Effector memory CD4-positive, alpha-beta T cell (primary cell): ENCODE measurements around the gene CNTN3.

Source experiments
- DNase-seq, 3 donors: peaks; one replicate each; pipeline ENCODE4 v3.0.0-alpha.2; 2020
- H3K27ac ChIP-seq: 2 replicates; pipeline ENCODE4 v1.7.0; 2013; ENCODE audit warnings: mild to moderate bottlenecking, low read length, moderate library complexity; ENCODE audit not compliant: insufficient read depth, poor library complexity, severe bottlenecking
- H3K27me3 ChIP-seq: replicated peaks from 2 replicates; pipeline ENCODE4 v1.7.0; 2013; ENCODE audit warnings: mild to moderate bottlenecking, low read length; ENCODE audit not compliant: insufficient read depth, control insufficient read depth, poor library complexity, severe bottlenecking
- H3K36me3 ChIP-seq: 2 replicates; pipeline ENCODE4 v1.7.0; 2013; ENCODE audit warnings: mild to moderate bottlenecking, low read length, moderate library complexity; ENCODE audit not compliant: control insufficient read depth, insufficient read depth
- H3K4me1 ChIP-seq: 2 replicates; pipeline ENCODE4 v1.7.0; 2013; ENCODE audit warnings: low read length, mild to moderate bottlenecking; ENCODE audit not compliant: control insufficient read depth, insufficient read depth, poor library complexity, severe bottlenecking
- H3K4me3 ChIP-seq: 2 replicates; pipeline ENCODE4 v1.7.0; 2013; ENCODE audit warnings: low read length, low read depth, mild to moderate bottlenecking; ENCODE audit not compliant: insufficient read depth, poor library complexity, severe bottlenecking
- H3K9me3 ChIP-seq: 2 replicates; pipeline ENCODE4 v1.7.0; 2013; ENCODE audit warnings: mild to moderate bottlenecking, low read length, moderate library complexity; ENCODE audit not compliant: control insufficient read depth

Gene CNTN3

DNA sequence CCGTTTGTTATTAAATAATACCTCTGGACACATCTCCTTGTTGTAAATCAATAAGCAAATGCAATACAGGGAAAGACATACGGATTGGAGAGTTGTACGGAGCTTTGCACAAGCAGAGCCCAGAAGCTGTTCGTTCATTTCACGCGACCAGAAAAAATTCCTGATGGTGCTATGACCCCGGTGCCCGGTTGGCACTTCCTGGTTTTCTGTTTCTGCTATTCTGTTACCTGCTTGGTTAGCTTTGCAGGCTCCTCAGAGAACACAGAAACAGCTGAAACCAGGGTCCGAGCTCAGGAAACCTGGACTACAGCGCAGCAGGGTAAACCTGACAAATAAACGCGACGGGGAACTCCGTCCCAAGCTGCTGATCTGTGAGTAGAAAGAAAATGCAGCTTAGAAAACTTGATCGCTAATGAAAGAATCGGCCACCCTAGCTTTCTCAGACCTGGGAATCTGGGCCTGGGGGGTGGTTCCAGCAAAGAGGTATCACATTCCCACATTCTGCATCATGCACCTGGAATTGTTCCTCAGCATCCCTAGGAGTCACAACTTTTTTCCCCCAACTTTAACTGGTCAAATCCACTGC is 845 bp downstream of the CNTN3 start:
- Histone ChIP-seq H3K4me3 (no peak overlapping the region), H3K4me1 (no peaks in the 10 kb centered on the region), H3K27ac (no peak overlapping the region), H3K9me3 (no peaks in the 10 kb centered on the region), H3K27me3 (no peaks in the 10 kb centered on the region), H3K36me3 (no peaks in the 10 kb centered on the region)
- DNase-seq = no peak

DNA sequence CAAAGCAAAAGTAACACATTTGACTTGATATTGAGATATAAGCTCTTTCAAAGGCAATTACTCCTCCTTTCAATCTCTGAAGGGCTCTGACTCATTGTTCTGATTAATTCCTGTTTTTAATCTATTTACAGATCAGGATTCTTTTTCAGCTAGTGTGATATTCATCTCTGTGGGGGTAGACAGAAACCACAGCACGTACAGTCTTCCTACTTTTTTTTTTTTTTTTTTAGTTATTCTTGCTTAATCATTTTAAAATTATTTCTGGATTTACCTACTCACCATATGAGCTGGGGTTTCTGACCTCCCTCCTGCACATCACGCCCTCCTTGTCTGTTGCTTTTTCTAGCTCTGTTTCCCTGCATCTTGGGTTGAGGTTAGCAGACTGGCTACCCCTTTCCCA is 1.4 kb downstream of the CNTN3 start:
- no peak for DNase-seq
- H3K4me1 ChIP-seq = no peaks in the 10 kb centered on the region
- H3K9me3 ChIP-seq = no peaks in the 10 kb centered on the region
- H3K36me3 ChIP-seq = no peaks in the 10 kb centered on the region
- H3K27me3 ChIP-seq = no peaks in the 10 kb centered on the region
- no peak overlapping the region for H3K4me3 ChIP-seq
- H3K27ac ChIP-seq = no peak overlapping the region

DNA sequence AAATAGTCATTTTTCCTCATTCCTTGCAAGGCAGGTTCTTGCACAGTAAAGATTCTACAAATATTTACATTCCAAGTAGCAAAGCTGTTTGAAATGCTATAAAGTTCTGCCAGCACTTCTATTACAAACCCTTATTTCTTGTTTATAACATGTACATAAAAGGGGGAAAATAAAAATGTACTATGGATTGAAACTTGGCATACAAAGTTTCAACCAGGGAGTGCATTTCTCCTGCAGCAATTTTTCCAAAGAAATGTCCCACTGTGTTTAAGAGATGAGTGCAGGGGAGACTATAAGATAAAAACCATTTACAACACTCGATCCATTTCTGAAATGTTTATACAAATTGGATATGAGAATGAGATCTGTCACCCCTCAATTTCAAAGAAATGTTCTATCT is 3.3 kb downstream of the CNTN3 start:
- DNase-seq = no peak
- no peaks in the 10 kb centered on the region for H3K9me3 ChIP-seq
- no peaks in the 10 kb centered on the region for H3K36me3 ChIP-seq
- H3K27me3 ChIP-seq = no peaks in the 10 kb centered on the region
- no peak overlapping the region for H3K27ac ChIP-seq
- no peak overlapping the region for H3K4me3 ChIP-seq
- no peaks in the 10 kb centered on the region for H3K4me1 ChIP-seq

DNA sequence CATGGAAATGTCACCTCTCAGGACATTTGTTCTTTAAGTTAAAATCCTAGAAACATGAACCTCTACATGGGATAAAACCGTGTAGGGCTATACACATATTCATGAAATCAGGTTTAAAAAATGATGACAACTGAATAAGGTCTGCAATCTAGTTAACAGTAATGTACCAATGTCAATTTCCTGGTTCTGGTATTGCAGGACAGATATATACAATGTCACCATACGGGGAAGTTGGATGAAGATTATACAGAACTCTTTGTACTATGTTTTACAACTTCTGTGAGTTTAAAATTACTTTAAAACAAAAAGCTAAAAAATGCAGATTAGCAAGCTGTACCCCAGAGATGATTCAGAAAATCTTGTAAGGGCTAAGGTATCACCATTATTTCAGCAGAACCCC is 6.7 kb downstream of the CNTN3 start:
- Histone ChIP-seq H3K27me3 (no peaks in the 10 kb centered on the region), H3K4me1 (no peaks in the 10 kb centered on the region), H3K27ac (no peak overlapping the region), H3K36me3 (no peaks in the 10 kb centered on the region), H3K9me3 (no peaks in the 10 kb centered on the region), H3K4me3 (no peak overlapping the region)
- DNase-seq = no peak

DNA sequence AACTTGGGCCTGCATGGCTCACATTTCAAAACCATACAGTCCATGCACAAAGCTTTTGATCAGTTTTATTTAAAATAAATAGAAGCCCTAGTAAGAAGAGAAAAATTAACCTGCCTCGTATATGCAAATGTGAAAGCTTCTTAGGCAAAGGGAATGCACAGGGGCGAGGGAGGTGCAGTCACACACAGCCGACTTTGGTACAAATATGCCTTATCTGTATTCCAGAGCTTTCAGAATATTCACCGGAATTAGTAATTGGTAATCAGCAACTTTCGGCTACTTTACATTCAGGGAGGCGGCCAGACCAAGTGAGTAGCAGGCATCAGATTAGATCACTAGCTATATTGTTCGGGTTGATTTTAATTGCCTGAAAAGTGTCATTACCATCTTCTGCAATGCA is 7.5 kb downstream of the CNTN3 start:
- Histone ChIP-seq H3K27me3 (no peaks in the 10 kb centered on the region), H3K4me3 (no peak overlapping the region), H3K27ac (no peak overlapping the region), H3K36me3 (no peaks in the 10 kb centered on the region), H3K9me3 (no peaks in the 10 kb centered on the region), H3K4me1 (no peaks in the 10 kb centered on the region)
- no peak for DNase-seq

DNA sequence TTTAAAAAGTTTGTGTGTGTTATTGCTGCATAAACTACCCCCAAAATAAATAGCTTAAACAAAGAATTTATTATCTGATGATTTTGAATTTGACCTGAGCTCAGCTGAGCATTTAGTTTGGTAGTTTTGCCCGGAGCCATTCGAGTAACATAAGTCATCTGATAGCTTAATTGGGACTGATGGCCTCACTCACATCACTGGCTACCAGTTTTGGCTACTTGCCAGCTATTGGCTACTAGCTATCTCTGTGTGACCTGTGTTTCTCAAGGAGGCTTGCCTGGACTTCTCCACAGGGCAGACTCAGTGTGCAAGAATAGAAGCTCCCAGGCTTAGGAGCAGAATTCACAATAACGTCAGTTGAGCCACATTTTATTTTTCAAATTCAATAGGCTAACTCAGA is 9.0 kb downstream of the CNTN3 start:
- Histone ChIP-seq H3K9me3 (no peaks in the 10 kb centered on the region), H3K27ac (no peak overlapping the region), H3K4me3 (no peak overlapping the region), H3K4me1 (no peaks in the 10 kb centered on the region), H3K27me3 (no peaks in the 10 kb centered on the region), H3K36me3 (no peaks in the 10 kb centered on the region)
- DNase-seq = no peak

DNA sequence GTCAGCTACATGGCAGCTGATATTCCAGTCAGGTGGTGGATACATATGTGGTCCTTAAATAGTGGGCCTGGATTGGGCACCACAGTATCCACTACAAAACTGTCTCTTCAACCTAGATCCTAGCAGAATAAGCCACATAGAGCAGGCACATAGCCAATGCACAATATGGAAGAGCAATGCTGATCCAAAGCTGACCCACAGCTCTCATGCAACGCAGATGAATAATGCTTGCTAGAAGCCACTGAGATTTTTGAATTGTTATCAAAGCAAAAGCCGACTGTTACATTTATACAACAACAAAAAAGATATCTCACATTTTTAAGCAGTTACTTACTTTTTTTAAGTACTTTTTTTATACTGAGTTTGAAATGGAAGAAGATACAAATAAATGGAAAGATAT is 11.2 kb downstream of the CNTN3 start:
- H3K27me3 ChIP-seq = no peaks in the 10 kb centered on the region
- DNase-seq = no peak
- H3K4me1 ChIP-seq = no peaks in the 10 kb centered on the region
- H3K36me3 ChIP-seq = no peaks in the 10 kb centered on the region
- no peak overlapping the region for H3K4me3 ChIP-seq
- H3K9me3 ChIP-seq = no peaks in the 10 kb centered on the region
- no peak overlapping the region for H3K27ac ChIP-seq

DNA sequence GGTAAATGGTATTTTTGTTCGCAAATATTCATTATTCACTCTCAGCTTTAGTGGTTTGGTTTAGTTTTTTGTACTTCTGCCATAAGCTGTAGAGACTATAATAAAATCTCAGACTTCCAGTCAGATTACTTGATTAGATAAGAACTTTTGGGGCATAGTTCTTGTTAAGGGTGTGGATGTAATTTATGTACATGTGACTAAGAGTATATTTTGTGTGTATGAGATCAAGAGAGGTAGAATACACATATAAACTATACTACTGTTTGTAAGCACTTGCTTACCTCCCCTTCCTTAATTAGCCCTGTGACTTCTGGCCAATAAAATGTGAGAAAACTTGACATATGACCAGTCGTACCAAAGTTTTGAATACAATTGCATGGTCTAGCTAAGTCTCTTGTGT is 12.0 kb downstream of the CNTN3 start:
- no peaks in the 10 kb centered on the region for H3K9me3 ChIP-seq
- H3K27ac ChIP-seq = no peak overlapping the region
- no peak overlapping the region for H3K4me3 ChIP-seq
- H3K36me3 ChIP-seq = no peaks in the 10 kb centered on the region
- no peaks in the 10 kb centered on the region for H3K27me3 ChIP-seq
- no peak for DNase-seq
- H3K4me1 ChIP-seq = no peaks in the 10 kb centered on the region

DNA sequence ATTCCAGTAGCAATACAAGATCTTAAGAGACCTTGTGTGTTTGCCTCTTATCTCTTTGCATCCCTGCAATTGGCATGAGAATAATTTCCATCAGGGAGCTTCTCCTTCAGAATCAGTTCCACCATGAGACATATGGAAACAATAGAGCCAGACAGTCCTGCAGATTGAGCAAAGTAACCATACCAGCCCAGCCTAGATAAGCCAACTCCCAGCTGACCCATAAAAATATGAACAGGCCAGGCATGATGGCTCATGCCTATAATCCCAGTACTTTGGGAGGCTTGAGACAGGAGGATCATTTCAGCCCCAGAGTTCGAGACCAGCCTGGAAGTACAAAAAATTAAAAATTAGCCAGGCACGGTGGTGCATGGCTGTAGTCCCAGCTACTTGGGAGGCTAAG is 12.7 kb downstream of the CNTN3 start:
- H3K9me3 ChIP-seq = no peaks in the 10 kb centered on the region
- H3K36me3 ChIP-seq = no peaks in the 10 kb centered on the region
- no peak overlapping the region for H3K27ac ChIP-seq
- no peaks in the 10 kb centered on the region for H3K4me1 ChIP-seq
- H3K4me3 ChIP-seq = no peak overlapping the region
- no peaks in the 10 kb centered on the region for H3K27me3 ChIP-seq
- no peak for DNase-seq

DNA sequence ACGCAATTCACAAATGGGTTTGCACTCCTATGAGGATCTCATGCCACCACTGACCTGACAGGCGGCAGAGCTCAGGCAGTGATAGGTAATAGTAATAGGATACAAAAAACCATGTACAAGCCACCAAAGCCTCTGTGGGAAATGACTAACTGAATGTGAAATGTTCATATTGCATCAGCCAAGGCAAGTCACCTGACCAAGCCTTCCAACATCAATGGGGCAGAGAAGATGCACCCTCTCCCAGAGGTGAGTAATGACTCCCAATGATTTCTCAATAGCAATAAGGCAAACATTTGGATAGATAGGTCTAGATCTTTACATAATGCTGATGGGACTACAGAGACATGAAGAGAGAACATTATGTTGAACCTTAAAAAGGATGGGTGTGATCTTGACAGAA is 14.9 kb downstream of the CNTN3 start:
- Histone ChIP-seq H3K36me3 (no peaks in the 10 kb centered on the region), H3K4me1 (no peaks in the 10 kb centered on the region), H3K9me3 (no peaks in the 10 kb centered on the region), H3K27me3 (no peaks in the 10 kb centered on the region), H3K27ac (no peak overlapping the region), H3K4me3 (no peak overlapping the region)
- no peak for DNase-seq

DNA sequence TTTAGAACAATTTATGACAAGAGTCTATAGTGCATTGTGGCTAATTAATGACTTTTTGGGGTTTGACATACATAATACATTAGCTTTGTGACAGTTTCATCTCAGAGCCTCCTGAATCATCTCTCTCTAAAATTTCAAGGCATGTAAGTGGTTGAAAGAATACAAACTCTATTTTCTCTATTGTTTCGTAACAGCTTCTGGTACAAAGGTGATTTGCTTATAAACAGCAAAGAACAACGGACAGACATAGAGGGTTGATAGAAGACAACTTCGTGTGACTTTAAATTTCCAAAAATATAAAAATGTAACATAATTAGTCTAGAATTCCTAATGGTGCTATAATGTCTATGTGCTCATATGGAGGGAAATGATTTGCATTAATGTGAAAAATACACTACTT is 21.3 kb downstream of the CNTN3 start:
- no peak overlapping the region for H3K27ac ChIP-seq
- H3K4me3 ChIP-seq = no peak overlapping the region
- no peaks in the 10 kb centered on the region for H3K9me3 ChIP-seq
- no peaks in the 10 kb centered on the region for H3K4me1 ChIP-seq
- H3K27me3 ChIP-seq = no peaks in the 10 kb centered on the region
- H3K36me3 ChIP-seq = no peaks in the 10 kb centered on the region
- DNase-seq = no peak
